Left lung (tissue), 10 donors: ENCODE measurements around the gene ZNF467. TPM values are rescaled to one million over a fixed set of nuclear protein-coding genes. Genes with fewer than 3 reads are reported as not detected.
A peak's percentile ranks its signal among the peaks of the same experiment; 100 is the strongest.

Experiments
- ATAC-seq: fragments of 200-7000 bp; cut with Tn5 transposase; one replicate; pipeline ENCODE4 v1.9.1; 2020; ENCODE audit warnings: moderate library complexity
- DNase-seq, 4 donors: peaks; one replicate each; pipeline ENCODE4 v3.0.0-alpha.2; 2013 to 2020
- H3K27ac ChIP-seq, 2 donors: fragments of 200-600 bp; sonication (generic) in 1 of 2; one replicate each; pipeline versions ENCODE4 v1.5.0 to v1.8.0; 2020 to 2021
- H3K27me3 ChIP-seq, 2 donors: fragments of 200-600 bp; sonication (generic) in 1 of 2; one replicate each; pipeline versions ENCODE4 v1.5.0 to v1.8.0; 2020 to 2021
- H3K36me3 ChIP-seq, 2 donors: fragments of 200-600 bp; sonication (generic) in 1 of 2; one replicate each; pipeline versions ENCODE4 v1.5.0 to v1.8.0; 2020 to 2021
- H3K4me1 ChIP-seq, 2 donors: fragments of 200-600 bp; one replicate each; pipeline ENCODE4 v1.8.0; 2021
- H3K4me3 ChIP-seq, 2 donors: fragments of 200-600 bp; sonication (generic) in 1 of 2; one replicate each; pipeline versions ENCODE4 v1.5.0 to v1.8.0; 2020 to 2021; ENCODE audit warnings: mild to moderate bottlenecking in 1 of 2
- H3K9me3 ChIP-seq, 2 donors: fragments of 200-600 bp; sonication (generic) in 1 of 2; one replicate each; pipeline versions ENCODE4 v1.5.0 to v1.8.0; 2020 to 2021
- CTCF ChIP-seq, 2 donors: fragments of 200-600 bp; sonication (generic) in 1 of 2; IDR thresholded peaks; one replicate each; pipeline versions ENCODE4 v1.5.0 to v1.8.0; 2021; ENCODE audit warnings: antibody characterized with exemption in 2 of 2
- intact Hi-C, 2 donors: fragments of 100-400 bp; cut with DNase I; formaldehyde crosslinking; loops; one replicate each; pipeline versions ENCODE4 v1.11.2 to v1.14.2; 2022
- polyA plus RNA-seq, 6 donors: library from polyadenylated mRNA; unstranded; fragments of 120-200 nt; gene quantifications; one replicate each; pipeline ENCODE4 v1.2.1, GENCODE V29; 2013; ENCODE audit not compliant: insufficient read length in 6 of 6
- total RNA-seq, 2 donors: library from RNA; stranded (reverse); fragmentation: NEBNext Ultra II Directional; extraction: Animal tissue kit (Norgen Biotek cat#: 25700); gene quantifications; one replicate each; pipeline ENCODE4 v1.2.1, GENCODE V29; 2021
- donor health status: DM: no; HTN: yes; CAD: no.
- donor health status: DM: no; HTN: no; CAD: no.

Gene ZNF467
- total and polyA plus RNA-seq, 8 donors = 20.8 to 36.9 (median 29.3) TPM

- H3K27me3 ChIP-seq = no peaks in the 10 kb centered on the region
- no peak for TF ChIP-seq CTCF (IDR thresholded peaks at IDR 0.05)
- no peaks in the 10 kb centered on the region for H3K36me3 ChIP-seq
- no peak overlapping the region for H3K4me3 ChIP-seq
- DNase-seq = no peak
- ATAC-seq = no peak
- no peak overlapping the region for H3K27ac ChIP-seq
- H3K4me1 ChIP-seq = no peaks in the 10 kb centered on the region
- intact Hi-C loops = loop anchor here in 1 of 2 donors (10.0 kb wide), 1 partner anchor 73 kb away; no protein-coding TSS in a partner anchor
- H3K9me3 ChIP-seq = no peaks in the 10 kb centered on the region
Measured at GRCh38 chr7:149748076-149748874, 25.1 kb downstream of the ZNF467 start.

GRCh38 chr7:149743476-149744255 is 29.7 kb downstream of the ZNF467 start:
- intact Hi-C loops = loop anchor here in 1 of 2 donors (10.0 kb wide), 1 partner anchor 69 kb away; no protein-coding TSS in a partner anchor
- no peaks in the 10 kb centered on the region for H3K9me3 ChIP-seq
- peak in 1 of 4 donors; percentile 32 for DNase-seq
- peaks cover 0 to 10% of the 10 kb centered on the region in 2 donors for H3K27me3 ChIP-seq
- H3K27ac ChIP-seq = no peak overlapping the region
- ATAC-seq = no peak
- TF ChIP-seq CTCF (IDR thresholded peaks at IDR 0.05) = no peak
- H3K4me3 ChIP-seq = no peak overlapping the region
- peaks cover 9 to 11% of the 10 kb centered on the region in 2 donors for H3K4me1 ChIP-seq
- no peaks in the 10 kb centered on the region for H3K36me3 ChIP-seq

GRCh38 chr7:149742075-149742701 is 31.2 kb downstream of the ZNF467 start:
- peak; percentile 94 for ATAC-seq
- Histone ChIP-seq H3K4me1 (peaks cover 9 to 11% of the 10 kb centered on the region in 2 donors), H3K36me3 (no peaks in the 10 kb centered on the region), H3K4me3 (peak overlapping the region; percentile 14 to 19), H3K27ac (no peak overlapping the region), H3K27me3 (peaks cover 0 to 12% of the 10 kb centered on the region in 2 donors), H3K9me3 (no peaks in the 10 kb centered on the region)
- intact Hi-C loops = loop anchor here in 1 of 2 donors (10.0 kb wide), 1 partner anchor 67 kb away; no protein-coding TSS in a partner anchor
- DNase-seq = peak; percentile 62 to 92 (median 76)
- peak; percentile 84 to 86 for TF ChIP-seq CTCF (IDR thresholded peaks at IDR 0.05)

- peaks cover 9 to 11% of the 10 kb centered on the region in 2 donors for H3K4me1 ChIP-seq
- no peak overlapping the region for H3K27ac ChIP-seq
- no peak for DNase-seq
- ATAC-seq = peak; percentile 78
- H3K4me3 ChIP-seq = peak overlapping the region; percentile 14 to 19
- peaks cover 0 to 17% of the 10 kb centered on the region in 2 donors for H3K27me3 ChIP-seq
- no peaks in the 10 kb centered on the region for H3K9me3 ChIP-seq
- TF ChIP-seq CTCF (IDR thresholded peaks at IDR 0.05) = no peak
- H3K36me3 ChIP-seq = no peaks in the 10 kb centered on the region
- intact Hi-C loops = loop anchor here in 1 of 2 donors (10.0 kb wide), 1 partner anchor 67 kb away; no protein-coding TSS in a partner anchor
Measured at GRCh38 chr7:149741629-149742028, 31.8 kb downstream of the ZNF467 start.
